Measurements from ENCODE around the gene BIN1. TPM values are rescaled to one million over a fixed set of nuclear protein-coding genes. Genes with fewer than 3 reads are reported as not detected.

BIN1 gene
- polyA plus RNA-seq, 1 experiment = 37.6 TPM

- CTCF ChIA-PET = interaction anchor here (1.0 to 1.7 kb wide), 3 partner anchors 8 to 12 kb away, joined by 3 to 5 read pairs (median 4); no protein-coding TSS in a partner anchor
- H3K36me3 ChIP-seq (ENCODE audit: control insufficient read depth, insufficient read depth, low read length) = peaks cover 4% of the 10 kb centered on the region
- TF ChIP-seq CTCF (IDR thresholded peaks at IDR 0.05; ENCODE audit: insufficient read depth, low read depth, low read length) = no peak
- no peaks in the 10 kb centered on the region for H3K27me3 ChIP-seq (ENCODE audit: control insufficient read depth, insufficient read depth, low read length)
- POLR2A ChIA-PET = no interaction called here
- DNase-seq (ENCODE audit: low read depth) = no peak
- no peak overlapping the region for H3K4me3 ChIP-seq (ENCODE audit: low read depth, low read length)
Observed at GRCh38 chr2:127053731-127054603, 53.0 kb downstream of the BIN1 start.

GRCh38 chr2:127052771-127053691 lies 53.9 kb downstream of the BIN1 start:
- TF ChIP-seq CTCF (IDR thresholded peaks at IDR 0.05; ENCODE audit: insufficient read depth, low read depth, low read length) = no peak
- no peak for DNase-seq (ENCODE audit: low read depth)
- POLR2A ChIA-PET = no interaction called here
- Histone ChIP-seq H3K27me3 (ENCODE audit: control insufficient read depth, insufficient read depth, low read length) (no peaks in the 10 kb centered on the region), H3K36me3 (ENCODE audit: control insufficient read depth, insufficient read depth, low read length) (peaks cover 8% of the 10 kb centered on the region), H3K4me3 (ENCODE audit: low read depth, low read length) (no peak overlapping the region)
- CTCF ChIA-PET = interaction anchor here (0.6 to 1.7 kb wide), 6 partner anchors 8 to 122 kb away, joined by 3 to 5 read pairs (median 4); no protein-coding TSS in a partner anchor

GRCh38 chr2:127052057-127052770 lies 54.7 kb downstream of the BIN1 start:
- Histone ChIP-seq H3K27me3 (ENCODE audit: control insufficient read depth, insufficient read depth, low read length) (no peaks in the 10 kb centered on the region), H3K36me3 (ENCODE audit: control insufficient read depth, insufficient read depth, low read length) (peaks cover 8% of the 10 kb centered on the region), H3K4me3 (ENCODE audit: low read depth, low read length) (no peak overlapping the region)
- TF ChIP-seq CTCF (IDR thresholded peaks at IDR 0.05; ENCODE audit: insufficient read depth, low read depth, low read length) = no peak
- no peak for DNase-seq (ENCODE audit: low read depth)
- POLR2A ChIA-PET = no interaction called here
- CTCF ChIA-PET = interaction anchor here (0.6 to 1.7 kb wide), 4 partner anchors 7 to 81 kb away, joined by 3 to 5 read pairs (median 4); no protein-coding TSS in a partner anchor

GRCh38 chr2:127051116-127052056 lies 55.6 kb downstream of the BIN1 start:
- DNase-seq (ENCODE audit: low read depth) = no peak
- Histone ChIP-seq H3K36me3 (ENCODE audit: control insufficient read depth, insufficient read depth, low read length) (peaks cover 8% of the 10 kb centered on the region), H3K27me3 (ENCODE audit: control insufficient read depth, insufficient read depth, low read length) (no peaks in the 10 kb centered on the region), H3K4me3 (ENCODE audit: low read depth, low read length) (no peak overlapping the region)
- ChIA-PET POLR2A (no interaction called here), CTCF (interaction anchor here (0.7 to 2.2 kb wide), 7 partner anchors 10 to 123 kb away, joined by 3 to 9 read pairs (median 4); no protein-coding TSS in a partner anchor)
- no peak for TF ChIP-seq CTCF (IDR thresholded peaks at IDR 0.05; ENCODE audit: insufficient read depth, low read depth, low read length)
